Fibroblast of skin of abdomen (primary cell): ENCODE results near the gene RPRD1A. TPM values are rescaled to one million over a fixed set of nuclear protein-coding genes. Genes with fewer than 3 reads are reported as not detected.
"Not testable (repeated sequence)": the region's sequence is repeated elsewhere in the genome, so short reads cannot be mapped to it uniquely, and the experiment has no call there.

Experiments used
- DNase-seq: peaks from one replicate; pipeline ENCODE4 v3.0.0-alpha.2; 2013
- polyA plus RNA-seq, 2 experiments: library from polyadenylated mRNA; unstranded; fragments of 120-200 nt; gene quantifications; one replicate each; pipeline ENCODE4 v1.2.1, GENCODE V29; 2013; ENCODE audit not compliant: insufficient read length in 2 of 2

The RPRD1A gene, protein sequence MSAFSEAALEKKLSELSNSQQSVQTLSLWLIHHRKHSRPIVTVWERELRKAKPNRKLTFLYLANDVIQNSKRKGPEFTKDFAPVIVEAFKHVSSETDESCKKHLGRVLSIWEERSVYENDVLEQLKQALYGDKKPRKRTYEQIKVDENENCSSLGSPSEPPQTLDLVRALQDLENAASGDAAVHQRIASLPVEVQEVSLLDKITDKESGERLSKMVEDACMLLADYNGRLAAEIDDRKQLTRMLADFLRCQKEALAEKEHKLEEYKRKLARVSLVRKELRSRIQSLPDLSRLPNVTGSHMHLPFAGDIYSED
- polyA plus RNA-seq (2013, experiment 1 of 2; ENCODE audit: insufficient read length), result 36.6 TPM
- 38.5 TPM for polyA plus RNA-seq (2013, experiment 2 of 2; ENCODE audit: insufficient read length)

GRCh38 chr18:36067055-36067957, at the start of gene RPRD1A:
Gene RPRD1A (minus strand): TSS chr18:36067559. CDS start chr18:36067404, 155 bp downstream.
- peak; percentile 92 for DNase-seq

DNA sequence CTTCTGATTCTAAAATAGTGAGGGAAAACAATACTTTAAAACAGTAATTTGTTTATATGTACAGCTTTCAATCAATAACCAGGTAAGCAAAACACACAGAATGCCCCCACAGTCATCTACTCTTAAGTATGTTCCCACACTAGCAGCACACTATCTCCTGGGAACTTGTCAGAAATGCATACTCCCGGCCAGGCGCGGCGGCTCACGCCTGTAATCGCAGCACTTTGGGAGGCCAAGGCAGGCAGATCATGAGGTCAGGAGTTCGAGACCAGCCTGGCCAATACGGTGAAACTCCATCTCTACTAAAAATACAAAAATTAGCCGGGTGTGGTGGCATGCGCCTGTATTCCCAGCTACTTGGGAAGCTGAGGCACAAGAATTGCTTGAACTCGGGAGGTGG, 49.4 kb upstream of the RPRD1A start:
- DNase-seq, result not testable (repeated sequence)

DNA sequence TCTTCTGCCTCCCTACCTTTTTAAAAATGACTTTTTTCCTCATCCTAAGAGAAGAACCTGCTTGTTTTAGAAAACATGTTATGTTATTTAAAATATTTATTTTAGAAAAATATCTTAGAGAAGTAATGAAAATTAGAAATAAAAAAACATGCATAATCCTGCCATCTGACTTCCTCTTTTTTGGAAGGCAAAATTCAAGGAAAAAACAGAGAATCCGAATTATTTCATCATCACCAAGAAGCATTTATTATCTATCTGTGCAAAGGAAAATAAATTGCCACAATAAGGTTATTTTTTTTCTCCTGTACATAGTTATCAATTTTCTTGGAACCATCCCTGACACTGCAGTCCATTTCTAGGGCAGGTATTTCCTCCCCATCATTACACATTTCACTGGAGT, 47.4 kb upstream of the RPRD1A start:
- no peak for DNase-seq

- no peak for DNase-seq
Observed at GRCh38 chr18:36114251-36114650, 46.9 kb upstream of the RPRD1A start.

DNA sequence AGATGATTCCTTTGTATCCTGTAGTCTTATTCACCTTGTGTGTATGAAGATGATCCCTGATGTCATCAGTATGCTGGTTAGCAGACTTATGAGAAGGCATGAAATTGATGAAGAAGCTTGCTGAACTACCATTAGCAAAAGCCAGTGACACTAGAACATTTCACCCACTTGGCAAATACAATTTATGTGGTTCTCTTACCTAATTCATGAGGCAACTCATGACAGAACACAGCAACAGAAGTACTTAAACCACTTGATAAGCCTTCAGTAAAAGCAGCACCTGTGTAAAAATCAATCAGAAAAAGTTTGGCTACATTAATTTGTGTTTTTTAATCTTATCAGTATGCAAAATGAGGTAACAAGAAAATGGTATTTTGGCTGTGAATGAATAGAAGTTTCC, 44.9 kb upstream of the RPRD1A start:
- DNase-seq, result no peak

GRCh38 chr18:36109737-36110136, 42.4 kb upstream of the RPRD1A start:
- DNase-seq, result no peak

DNA sequence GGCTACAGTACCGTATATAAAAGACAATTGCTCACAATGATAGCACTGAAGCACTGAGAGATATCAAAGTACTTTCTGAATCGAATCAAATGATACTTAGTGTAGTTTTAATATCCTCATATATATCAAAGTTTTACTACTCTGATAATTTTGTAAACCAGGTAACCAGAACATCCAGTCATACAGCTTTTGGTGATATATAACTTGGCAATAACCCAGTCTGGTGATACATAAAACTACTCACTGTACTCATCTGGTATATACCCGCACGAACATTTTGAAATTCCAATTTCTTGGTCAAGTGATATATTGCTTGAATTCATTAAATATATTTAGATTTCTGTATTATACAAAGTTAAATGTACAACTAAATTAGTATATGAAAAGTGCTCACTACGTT, 41.2 kb upstream of the RPRD1A start:
- DNase-seq, result no peak

GRCh38 chr18:36108196-36108595, 40.8 kb upstream of the RPRD1A start:
- DNase-seq, result no peak

- DNase-seq, result no peak
Observed at GRCh38 chr18:36107477-36107876, 40.1 kb upstream of the RPRD1A start.

GRCh38 chr18:36104749-36105148, 37.4 kb upstream of the RPRD1A start:
- DNase-seq, result no peak

DNA sequence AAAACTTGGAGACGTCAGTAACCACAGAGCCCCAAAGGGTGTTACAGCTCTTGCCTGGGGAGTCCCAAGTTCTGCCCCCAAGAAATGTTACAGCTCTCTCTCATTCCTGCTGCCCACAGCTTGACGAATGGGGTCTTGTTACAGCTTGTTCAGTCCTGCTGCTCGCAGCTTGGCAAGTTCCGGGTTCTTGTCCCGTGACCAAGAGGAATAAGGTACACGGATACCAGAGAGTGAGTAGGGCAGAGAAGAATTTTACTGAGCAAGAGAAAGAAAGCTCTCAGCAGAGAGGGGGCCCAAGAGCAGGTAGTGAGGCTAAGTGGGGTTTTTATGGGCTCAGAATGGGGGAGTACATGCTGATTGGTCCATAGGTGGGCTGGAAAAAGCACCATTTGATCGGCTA, 34.6 kb upstream of the RPRD1A start:
- DNase-seq, result no peak

GRCh38 chr18:36099311-36099710, 32.0 kb upstream of the RPRD1A start:
- no peak for DNase-seq

DNA sequence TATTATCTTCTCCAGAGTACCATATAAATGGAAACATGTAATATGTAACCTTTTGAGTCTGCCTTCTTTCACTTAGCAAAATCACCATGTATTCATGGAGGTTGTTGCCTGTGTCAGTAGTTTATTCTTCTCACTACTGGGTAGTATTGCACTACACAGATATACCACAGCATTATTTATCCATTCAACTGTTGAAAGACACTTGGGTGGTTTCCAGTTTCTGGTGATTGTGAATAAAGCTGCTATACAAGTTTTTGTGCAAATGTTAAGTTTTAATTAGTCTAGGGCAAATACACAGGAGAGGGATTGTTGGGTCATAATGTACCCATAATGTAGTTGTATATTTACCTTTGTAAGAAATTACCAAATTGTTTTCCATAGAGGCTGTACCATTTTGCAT, 29.6 kb upstream of the RPRD1A start:
- no peak for DNase-seq

- DNase-seq, result peak; percentile 68
Observed at GRCh38 chr18:36095936-36096519, 28.7 kb upstream of the RPRD1A start.

- no peak for DNase-seq
Observed at GRCh38 chr18:36094431-36094830, 27.1 kb upstream of the RPRD1A start.

DNA sequence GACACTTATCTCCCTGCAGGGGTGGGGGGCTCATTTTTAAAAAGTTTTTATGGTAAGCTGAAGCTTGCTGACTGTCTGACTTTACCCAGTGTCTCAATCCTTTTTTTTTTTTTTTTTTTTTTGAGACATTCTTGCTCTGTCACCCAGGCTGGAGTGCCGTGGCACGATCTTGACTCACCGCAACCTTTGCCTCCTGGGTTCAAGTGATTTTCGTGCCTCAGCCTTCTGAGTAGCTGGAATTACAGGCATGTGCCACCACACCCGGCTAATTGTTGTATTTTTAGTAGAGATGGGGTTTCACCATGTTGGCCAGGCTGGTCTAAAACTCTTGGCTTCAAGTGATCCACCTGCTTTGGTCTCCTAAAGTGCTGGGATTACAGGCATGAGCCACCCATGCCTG, 24.8 kb upstream of the RPRD1A start:
- not testable (repeated sequence) for DNase-seq

DNA sequence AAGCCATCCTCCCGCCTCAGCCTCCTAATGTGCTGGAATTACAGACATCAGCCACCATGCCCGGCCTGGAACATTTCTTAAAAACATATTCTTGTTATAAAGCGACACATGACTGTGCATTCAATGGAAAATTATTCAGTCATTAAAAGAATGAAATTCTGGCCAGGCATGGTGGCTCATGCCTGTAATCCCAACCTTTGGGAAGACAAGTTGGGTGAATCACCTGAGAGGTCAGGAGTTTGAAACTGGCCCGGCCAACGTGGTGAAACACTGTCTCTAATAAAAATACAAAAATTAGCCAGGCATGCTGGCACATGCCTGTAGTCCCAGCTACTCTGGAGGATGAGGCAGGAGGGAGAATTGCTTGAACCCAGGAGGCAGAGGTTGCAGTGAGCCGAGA, 21.6 kb upstream of the RPRD1A start:
- DNase-seq, result no peak

- DNase-seq, result no peak
Observed at GRCh38 chr18:36088256-36088655, 20.9 kb upstream of the RPRD1A start.

DNA sequence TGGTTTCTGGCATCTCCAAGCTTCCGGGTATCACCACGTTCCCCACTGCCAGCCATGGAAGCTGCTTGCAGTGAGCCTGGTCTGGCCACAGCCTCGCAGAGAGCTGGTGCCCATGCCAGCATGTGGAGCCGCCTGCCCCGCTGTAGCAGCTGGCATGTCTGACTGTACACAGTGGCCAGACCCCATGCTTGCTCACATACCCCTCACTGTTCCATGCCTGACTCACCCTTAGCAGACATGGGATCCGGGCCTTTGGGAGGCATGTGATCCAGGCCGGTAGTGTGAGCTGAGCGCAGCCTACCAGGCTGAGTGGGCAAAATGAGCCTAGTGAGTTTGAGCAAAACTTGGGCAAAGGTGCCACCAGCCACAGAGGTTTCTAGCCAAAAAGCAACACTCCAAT, 18.8 kb upstream of the RPRD1A start:
- no peak for DNase-seq

GRCh38 chr18:36085195-36085594, 17.8 kb upstream of the RPRD1A start:
- DNase-seq, result no peak

GRCh38 chr18:36083729-36084128, 16.4 kb upstream of the RPRD1A start:
- DNase-seq, result no peak

DNA sequence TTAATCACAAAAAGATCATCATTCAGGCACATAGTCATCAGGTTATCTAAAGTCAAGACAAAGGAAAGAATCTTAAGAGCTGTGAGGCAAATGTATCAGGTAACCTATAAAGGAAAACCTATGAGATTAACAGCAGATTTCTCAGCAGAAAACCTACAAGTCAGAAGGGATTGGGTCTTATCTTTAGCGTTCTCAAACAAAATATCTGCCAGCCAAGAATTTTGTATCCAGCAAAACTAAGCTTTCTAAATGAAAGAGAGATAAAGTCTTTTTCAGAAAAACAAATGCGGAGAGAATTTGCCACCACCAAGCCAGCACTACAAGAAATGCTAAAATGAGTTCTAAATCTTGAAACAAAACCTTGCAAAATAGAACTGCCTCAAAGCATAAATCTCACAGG, 13.8 kb upstream of the RPRD1A start:
- DNase-seq, result not testable (repeated sequence)
